HCT116 (cell line): ENCODE measurements around the gene RTN4. TPM values are rescaled to one million over a fixed set of nuclear protein-coding genes. Genes with fewer than 3 reads are reported as not detected.

Experiments
- CBX3 ChIP-seq: IDR thresholded peaks from 2 replicates; pipeline ENCODE4 v1.6.1; 2012; ENCODE audit warnings: low read depth
- EGR1 ChIP-seq: IDR thresholded peaks from 2 replicates; pipeline ENCODE4 v1.6.1; 2012; ENCODE audit warnings: low read depth
- EZH2phosphoT487 ChIP-seq: fragments of 200-600 bp; IDR thresholded peaks from 2 replicates; pipeline ENCODE4 v1.6.1; 2018; ENCODE audit warnings: antibody characterized with exemption, borderline replicate concordance
- POLR2A ChIP-seq: IDR thresholded peaks from 2 replicates; pipeline ENCODE4 v1.7.0; 2011; ENCODE audit warnings: borderline replicate concordance; ENCODE audit not compliant: insufficient read depth, insufficient read length; ENCODE audit errors: extremely low read depth
- POLR2AphosphoS5 ChIP-seq: IDR thresholded peaks from 2 replicates; pipeline ENCODE4 v1.6.1; 2011; ENCODE audit warnings: mild to moderate bottlenecking, low read depth, low read length, moderate library complexity
- SRF ChIP-seq: IDR thresholded peaks from 2 replicates; pipeline ENCODE4 v1.6.1; 2012; ENCODE audit warnings: low read depth
- TCF7L2 ChIP-seq: IDR thresholded peaks from 2 replicates; pipeline ENCODE4 v1.7.0; 2011; ENCODE audit warnings: borderline replicate concordance, inconsistent platforms; ENCODE audit not compliant: insufficient read depth, insufficient read length; ENCODE audit errors: extremely low read depth
- YY1 ChIP-seq: IDR thresholded peaks from 2 replicates; pipeline ENCODE4 v1.6.1; 2011; ENCODE audit warnings: low read length, low read depth, moderate library complexity, mild to moderate bottlenecking; ENCODE audit not compliant: insufficient replicate concordance; ENCODE audit errors: extremely low read depth
- ZNF274 ChIP-seq: fragments of 200-500 bp; sonication (Bioruptor generic); IDR thresholded peaks from 2 replicates; pipeline ENCODE4 v1.6.1; 2014; ENCODE audit warnings: mild to moderate bottlenecking, low read depth, low read length, inconsistent platforms
- total RNA-seq: library from RNA; stranded (reverse); gene quantifications from one replicate; pipeline ENCODE4 v1.2.1, GENCODE V29; 2021; ENCODE audit not compliant: unreplicated experiment
- TF ChIP-seq, protein P1 (sequence below): IDR thresholded peaks from 2 replicates; pipeline ENCODE4 v1.6.1; 2012; ENCODE audit warnings: low read depth
- TF ChIP-seq, protein P2 (sequence below): IDR thresholded peaks from 2 replicates; pipeline ENCODE4 v1.6.1; 2012
- TF ChIP-seq, protein P3 (sequence below): IDR thresholded peaks from 2 replicates; pipeline ENCODE4 v1.6.1; 2012

RTN4 gene
- total RNA-seq, 1 experiment from 2014 or later: 221 TPM

DNA sequence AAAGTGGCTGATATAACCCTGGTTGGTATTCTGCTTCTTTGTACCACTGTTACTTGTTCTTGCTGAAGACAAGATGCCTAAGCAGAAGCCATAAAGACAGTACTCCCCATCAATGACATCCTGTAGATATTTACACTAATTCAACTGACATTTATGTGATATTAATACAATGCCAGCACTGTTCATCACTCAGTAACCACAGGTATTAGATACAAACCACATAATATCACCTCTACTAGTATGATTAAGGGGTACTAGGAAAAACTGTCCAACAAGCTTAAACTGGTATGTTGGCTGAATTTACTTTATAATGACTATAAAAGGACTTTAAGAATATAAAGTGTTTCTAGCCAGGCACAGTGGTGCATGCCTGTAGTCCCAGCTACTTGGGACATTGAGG, 65.8 kb downstream of the RTN4 start (continued):
- TF ChIP-seq, protein P1, sequence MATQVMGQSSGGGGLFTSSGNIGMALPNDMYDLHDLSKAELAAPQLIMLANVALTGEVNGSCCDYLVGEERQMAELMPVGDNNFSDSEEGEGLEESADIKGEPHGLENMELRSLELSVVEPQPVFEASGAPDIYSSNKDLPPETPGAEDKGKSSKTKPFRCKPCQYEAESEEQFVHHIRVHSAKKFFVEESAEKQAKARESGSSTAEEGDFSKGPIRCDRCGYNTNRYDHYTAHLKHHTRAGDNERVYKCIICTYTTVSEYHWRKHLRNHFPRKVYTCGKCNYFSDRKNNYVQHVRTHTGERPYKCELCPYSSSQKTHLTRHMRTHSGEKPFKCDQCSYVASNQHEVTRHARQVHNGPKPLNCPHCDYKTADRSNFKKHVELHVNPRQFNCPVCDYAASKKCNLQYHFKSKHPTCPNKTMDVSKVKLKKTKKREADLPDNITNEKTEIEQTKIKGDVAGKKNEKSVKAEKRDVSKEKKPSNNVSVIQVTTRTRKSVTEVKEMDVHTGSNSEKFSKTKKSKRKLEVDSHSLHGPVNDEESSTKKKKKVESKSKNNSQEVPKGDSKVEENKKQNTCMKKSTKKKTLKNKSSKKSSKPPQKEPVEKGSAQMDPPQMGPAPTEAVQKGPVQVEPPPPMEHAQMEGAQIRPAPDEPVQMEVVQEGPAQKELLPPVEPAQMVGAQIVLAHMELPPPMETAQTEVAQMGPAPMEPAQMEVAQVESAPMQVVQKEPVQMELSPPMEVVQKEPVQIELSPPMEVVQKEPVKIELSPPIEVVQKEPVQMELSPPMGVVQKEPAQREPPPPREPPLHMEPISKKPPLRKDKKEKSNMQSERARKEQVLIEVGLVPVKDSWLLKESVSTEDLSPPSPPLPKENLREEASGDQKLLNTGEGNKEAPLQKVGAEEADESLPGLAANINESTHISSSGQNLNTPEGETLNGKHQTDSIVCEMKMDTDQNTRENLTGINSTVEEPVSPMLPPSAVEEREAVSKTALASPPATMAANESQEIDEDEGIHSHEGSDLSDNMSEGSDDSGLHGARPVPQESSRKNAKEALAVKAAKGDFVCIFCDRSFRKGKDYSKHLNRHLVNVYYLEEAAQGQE: no peak
- no peak for TF ChIP-seq POLR2AphosphoS5
- TF ChIP-seq YY1: no peak
- TF ChIP-seq ZNF274: no peak
- TF ChIP-seq, protein P2, sequence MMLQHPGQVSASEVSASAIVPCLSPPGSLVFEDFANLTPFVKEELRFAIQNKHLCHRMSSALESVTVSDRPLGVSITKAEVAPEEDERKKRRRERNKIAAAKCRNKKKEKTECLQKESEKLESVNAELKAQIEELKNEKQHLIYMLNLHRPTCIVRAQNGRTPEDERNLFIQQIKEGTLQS: no peak
- no peak for TF ChIP-seq EZH2phosphoT487
- TF ChIP-seq SRF: no peak
- TF ChIP-seq POLR2A: no peak
- TF ChIP-seq TCF7L2: no peak
- TF ChIP-seq EGR1: no peak
- no peak for TF ChIP-seq CBX3
- TF ChIP-seq, protein P3, sequence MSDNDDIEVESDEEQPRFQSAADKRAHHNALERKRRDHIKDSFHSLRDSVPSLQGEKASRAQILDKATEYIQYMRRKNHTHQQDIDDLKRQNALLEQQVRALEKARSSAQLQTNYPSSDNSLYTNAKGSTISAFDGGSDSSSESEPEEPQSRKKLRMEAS: no peak
